Retina (tissue), 1 donor: ENCODE results near the gene CLEC4G.
"Not testable (repeated sequence)": the region's sequence is repeated elsewhere in the genome, so short reads cannot be mapped to it uniquely, and the experiment has no call there.

Source experiments
- DNase-seq: peaks from one replicate; pipeline ENCODE4 v3.0.0-alpha.2; 2016

Gene CLEC4G

GRCh38 chr19:7732045-7732444 is at the start of gene CLEC4G:
CLEC4G (minus strand) TSS chr19:7732110; CDS start chr19:7732102, 8 bp downstream.
- no peak for DNase-seq

GRCh38 chr19:7781157-7781556 is 49.2 kb upstream of the CLEC4G start:
- no peak for DNase-seq

- no peak for DNase-seq
Measured at GRCh38 chr19:7779631-7780486, 47.9 kb upstream of the CLEC4G start.

- no peak for DNase-seq
Measured at GRCh38 chr19:7778081-7778480, 46.2 kb upstream of the CLEC4G start.

- DNase-seq: no peak
Measured at GRCh38 chr19:7775761-7776160, 43.9 kb upstream of the CLEC4G start.

- DNase-seq: no peak
Measured at GRCh38 chr19:7773841-7774240, 41.9 kb upstream of the CLEC4G start.

- DNase-seq: no peak
Measured at GRCh38 chr19:7772752-7773291, 40.9 kb upstream of the CLEC4G start.

- no peak for DNase-seq
Measured at GRCh38 chr19:7771072-7771471, 39.2 kb upstream of the CLEC4G start.

GRCh38 chr19:7769171-7769570 is 37.3 kb upstream of the CLEC4G start:
- DNase-seq: no peak

GRCh38 chr19:7767487-7767886 is 35.6 kb upstream of the CLEC4G start:
- no peak for DNase-seq

GRCh38 chr19:7766535-7766934 is 34.6 kb upstream of the CLEC4G start:
- DNase-seq: no peak

- not testable (repeated sequence) for DNase-seq
Measured at GRCh38 chr19:7765043-7765442, 33.1 kb upstream of the CLEC4G start.

- not testable (repeated sequence) for DNase-seq
Measured at GRCh38 chr19:7764157-7764556, 32.2 kb upstream of the CLEC4G start.

GRCh38 chr19:7763696-7764095 is 31.8 kb upstream of the CLEC4G start:
- no peak for DNase-seq

GRCh38 chr19:7762719-7763293 is 30.9 kb upstream of the CLEC4G start, which contains the start of gene CLEC4M:
CLEC4M (plus strand) TSS chr19:7763243; CDS start chr19:7763267, 24 bp downstream.
- no peak for DNase-seq

- no peak for DNase-seq
Measured at GRCh38 chr19:7759156-7759555, 27.2 kb upstream of the CLEC4G start.

GRCh38 chr19:7757358-7757757 is 25.4 kb upstream of the CLEC4G start:
- no peak for DNase-seq

GRCh38 chr19:7756258-7756657 is 24.3 kb upstream of the CLEC4G start:
- no peak for DNase-seq

GRCh38 chr19:7751157-7751783 is 19.4 kb upstream of the CLEC4G start:
- DNase-seq: no peak

- no peak for DNase-seq
Measured at GRCh38 chr19:7748756-7749155, 16.8 kb upstream of the CLEC4G start.

- DNase-seq: no peak
Measured at GRCh38 chr19:7748171-7748570, 16.3 kb upstream of the CLEC4G start.

- DNase-seq: no peak
Measured at GRCh38 chr19:7746903-7747884, 15.3 kb upstream of the CLEC4G start, which contains the start of gene CD209. CD209 (minus strand) TSS chr19:7747534; CDS start chr19:7747511, 23 bp downstream.
